Measurements from ENCODE around the gene MFSD2A. TPM values are rescaled to one million over a fixed set of nuclear protein-coding genes. Genes with fewer than 3 reads are reported as not detected.
"Not testable (repeated sequence)": the region's sequence is repeated elsewhere in the genome, so short reads cannot be mapped to it uniquely, and the experiment has no call there.

The MFSD2A gene
- total RNA-seq, 3 donors from 2014 or later = 31.0 to 35.6 (median 31.8) TPM

- no peaks in the 10 kb centered on the region for H3K36me3 Mint-ChIP-seq (ENCODE audit: insufficient read depth)
- ATAC-seq (no peak), DNase-seq (no peak)
- H3K27me3 Mint-ChIP-seq (ENCODE audit: low read depth) = no peaks in the 10 kb centered on the region
- peaks cover 2% of the 10 kb centered on the region for H3K4me1 Mint-ChIP-seq (ENCODE audit: low read depth)
- no peak overlapping the region for H3K4me3 Mint-ChIP-seq
- H3K9me3 Mint-ChIP-seq = no peaks in the 10 kb centered on the region
Measured at GRCh38 chr1:39990428-39990827, 35.5 kb downstream of the MFSD2A start.

GRCh38 chr1:39992234-39992633, 37.3 kb downstream of the MFSD2A start:
- no peak overlapping the region for H3K4me3 Mint-ChIP-seq
- no peaks in the 10 kb centered on the region for H3K36me3 Mint-ChIP-seq (ENCODE audit: insufficient read depth)
- ATAC-seq (no peak), DNase-seq (no peak)
- no peaks in the 10 kb centered on the region for H3K27me3 Mint-ChIP-seq (ENCODE audit: low read depth)
- H3K9me3 Mint-ChIP-seq = no peaks in the 10 kb centered on the region
- peaks cover 14% of the 10 kb centered on the region for H3K4me1 Mint-ChIP-seq (ENCODE audit: low read depth)

- H3K9me3 Mint-ChIP-seq = no peaks in the 10 kb centered on the region
- H3K4me1 Mint-ChIP-seq (ENCODE audit: low read depth) = peaks cover 14% of the 10 kb centered on the region
- no peaks in the 10 kb centered on the region for H3K36me3 Mint-ChIP-seq (ENCODE audit: insufficient read depth)
- H3K4me3 Mint-ChIP-seq = no peak overlapping the region
- DNase-seq (no peak), ATAC-seq (no peak)
- no peaks in the 10 kb centered on the region for H3K27me3 Mint-ChIP-seq (ENCODE audit: low read depth)
Measured at GRCh38 chr1:39992888-39993287, 37.9 kb downstream of the MFSD2A start.

GRCh38 chr1:39995973-39996393, 41.0 kb downstream of the MFSD2A start:
- Mint-ChIP-seq H3K9me3 (no peaks in the 10 kb centered on the region), H3K27me3 (ENCODE audit: low read depth) (no peaks in the 10 kb centered on the region), H3K36me3 (ENCODE audit: insufficient read depth) (no peaks in the 10 kb centered on the region), H3K4me1 (ENCODE audit: low read depth) (peaks cover 14% of the 10 kb centered on the region), H3K4me3 (no peak overlapping the region)
- peak; percentile 62 to 66 for ATAC-seq
- DNase-seq = no peak

- ATAC-seq (no peak), DNase-seq (no peak)
- H3K4me1 Mint-ChIP-seq (ENCODE audit: low read depth) = peaks cover 14% of the 10 kb centered on the region
- H3K9me3 Mint-ChIP-seq = no peaks in the 10 kb centered on the region
- no peak overlapping the region for H3K4me3 Mint-ChIP-seq
- H3K27me3 Mint-ChIP-seq (ENCODE audit: low read depth) = no peaks in the 10 kb centered on the region
- H3K36me3 Mint-ChIP-seq (ENCODE audit: insufficient read depth) = no peaks in the 10 kb centered on the region
Measured at GRCh38 chr1:39996396-39997004, 41.6 kb downstream of the MFSD2A start.

GRCh38 chr1:40001456-40001855, 46.5 kb downstream of the MFSD2A start:
- Mint-ChIP-seq H3K36me3 (ENCODE audit: insufficient read depth) (no peaks in the 10 kb centered on the region), H3K4me3 (no peak overlapping the region), H3K4me1 (ENCODE audit: low read depth) (peaks cover 15% of the 10 kb centered on the region), H3K27me3 (ENCODE audit: low read depth) (no peaks in the 10 kb centered on the region), H3K9me3 (no peaks in the 10 kb centered on the region)
- ATAC-seq (no peak), DNase-seq (no peak)

GRCh38 chr1:40003156-40004093, 48.5 kb downstream of the MFSD2A start:
- no peaks in the 10 kb centered on the region for H3K9me3 Mint-ChIP-seq
- peaks cover 12% of the 10 kb centered on the region for H3K4me1 Mint-ChIP-seq (ENCODE audit: low read depth)
- DNase-seq (no peak), ATAC-seq (no peak)
- H3K27me3 Mint-ChIP-seq (ENCODE audit: low read depth) = no peaks in the 10 kb centered on the region
- no peaks in the 10 kb centered on the region for H3K36me3 Mint-ChIP-seq (ENCODE audit: insufficient read depth)
- H3K4me3 Mint-ChIP-seq = no peak overlapping the region

GRCh38 chr1:40004857-40005256, 49.9 kb downstream of the MFSD2A start:
- H3K4me3 Mint-ChIP-seq = no peak overlapping the region
- peaks cover 12% of the 10 kb centered on the region for H3K4me1 Mint-ChIP-seq (ENCODE audit: low read depth)
- DNase-seq (no peak), ATAC-seq (no peak)
- H3K36me3 Mint-ChIP-seq (ENCODE audit: insufficient read depth) = no peaks in the 10 kb centered on the region
- no peaks in the 10 kb centered on the region for H3K27me3 Mint-ChIP-seq (ENCODE audit: low read depth)
- H3K9me3 Mint-ChIP-seq = no peaks in the 10 kb centered on the region

- not testable (repeated sequence) for ATAC-seq; H3K27me3 Mint-ChIP-seq (ENCODE audit: low read depth); DNase-seq; H3K4me1 Mint-ChIP-seq (ENCODE audit: low read depth); H3K9me3 Mint-ChIP-seq; H3K36me3 Mint-ChIP-seq (ENCODE audit: insufficient read depth); H3K4me3 Mint-ChIP-seq
Measured at GRCh38 chr1:40007481-40008034, 52.6 kb downstream of the MFSD2A start.

- ATAC-seq = no peak
- Mint-ChIP-seq H3K9me3 (peaks cover 9% of the 10 kb centered on the region), H3K36me3 (ENCODE audit: insufficient read depth) (no peaks in the 10 kb centered on the region), H3K27me3 (ENCODE audit: low read depth) (no peaks in the 10 kb centered on the region), H3K4me3 (no peak overlapping the region), H3K4me1 (ENCODE audit: low read depth) (peaks cover 17% of the 10 kb centered on the region)
- DNase-seq = no peak
Measured at GRCh38 chr1:40011198-40011597, 56.3 kb downstream of the MFSD2A start.

- Mint-ChIP-seq H3K4me1 (ENCODE audit: low read depth) (peaks cover 17% of the 10 kb centered on the region), H3K27me3 (ENCODE audit: low read depth) (no peaks in the 10 kb centered on the region), H3K4me3 (no peak overlapping the region), H3K9me3 (peaks cover 9% of the 10 kb centered on the region), H3K36me3 (ENCODE audit: insufficient read depth) (no peaks in the 10 kb centered on the region)
- DNase-seq = no peak
- peak; percentile 68 to 80 for ATAC-seq
Measured at GRCh38 chr1:40014253-40014706, 59.3 kb downstream of the MFSD2A start.

- ATAC-seq = peak; percentile 91 to 95
- Mint-ChIP-seq H3K4me3 (no peak overlapping the region), H3K9me3 (peaks cover 9% of the 10 kb centered on the region)
Measured at GRCh38 chr1:40014812-40015594, 60.1 kb downstream of the MFSD2A start.

GRCh38 chr1:40017951-40018575, 63.1 kb downstream of the MFSD2A start:
- H3K27me3 Mint-ChIP-seq (ENCODE audit: low read depth) = no peaks in the 10 kb centered on the region
- H3K4me3 Mint-ChIP-seq = no peak overlapping the region
- H3K9me3 Mint-ChIP-seq = no peaks in the 10 kb centered on the region
- ATAC-seq = no peak
- DNase-seq = no peak
- H3K4me1 Mint-ChIP-seq (ENCODE audit: low read depth) = peaks cover 17% of the 10 kb centered on the region
- no peaks in the 10 kb centered on the region for H3K36me3 Mint-ChIP-seq (ENCODE audit: insufficient read depth)

More at GRCh38 chr1:40014812-40015594, 60.1 kb downstream of the MFSD2A start:
- DNase-seq = no peak
- H3K4me1 Mint-ChIP-seq (ENCODE audit: low read depth) = peaks cover 17% of the 10 kb centered on the region
- H3K27me3 Mint-ChIP-seq (ENCODE audit: low read depth) = no peaks in the 10 kb centered on the region
- no peaks in the 10 kb centered on the region for H3K36me3 Mint-ChIP-seq (ENCODE audit: insufficient read depth)

Data from activated T-cell treated with anti-CD3 and anti-CD28 coated beads, Interleukin-2, amount 50 U/mL, for 4 hours (primary cell).